ENCODE measurements around the gene IRF9.

Gene IRF9

DNA sequence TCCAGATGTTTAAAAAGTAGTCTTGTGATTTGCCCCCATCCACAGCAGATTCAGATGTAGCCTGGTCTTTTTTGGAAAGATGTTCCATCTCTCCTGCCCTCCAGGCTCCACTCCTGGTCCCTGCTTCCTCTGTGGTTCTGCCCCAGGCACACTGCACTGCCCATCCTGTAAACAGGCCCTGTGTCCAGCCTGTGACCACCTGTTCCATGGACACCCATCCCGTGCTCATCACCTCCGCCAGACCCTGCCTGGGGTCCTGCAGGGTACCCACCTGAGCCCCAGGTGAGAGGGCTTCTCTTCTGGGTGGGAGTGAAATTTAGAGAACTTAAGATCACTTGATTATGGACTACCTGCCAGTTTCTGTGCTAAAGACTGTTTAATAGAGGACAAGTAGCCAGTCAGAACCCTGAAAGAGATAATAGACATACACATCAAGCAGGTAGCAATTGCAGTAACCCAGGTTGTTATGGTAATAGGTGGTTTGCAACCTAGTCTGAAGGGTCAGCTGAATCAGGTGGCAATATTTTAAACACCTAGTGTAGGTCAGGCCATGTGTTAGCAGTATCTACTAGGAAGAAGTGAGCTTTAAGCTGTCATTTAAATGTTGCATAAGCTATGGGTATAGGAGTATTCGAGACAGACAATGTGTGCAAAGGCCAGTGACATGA, 11.6 kb upstream of the IRF9 start:
- DNase-seq (ENCODE audit: low read depth), result no peak

DNA sequence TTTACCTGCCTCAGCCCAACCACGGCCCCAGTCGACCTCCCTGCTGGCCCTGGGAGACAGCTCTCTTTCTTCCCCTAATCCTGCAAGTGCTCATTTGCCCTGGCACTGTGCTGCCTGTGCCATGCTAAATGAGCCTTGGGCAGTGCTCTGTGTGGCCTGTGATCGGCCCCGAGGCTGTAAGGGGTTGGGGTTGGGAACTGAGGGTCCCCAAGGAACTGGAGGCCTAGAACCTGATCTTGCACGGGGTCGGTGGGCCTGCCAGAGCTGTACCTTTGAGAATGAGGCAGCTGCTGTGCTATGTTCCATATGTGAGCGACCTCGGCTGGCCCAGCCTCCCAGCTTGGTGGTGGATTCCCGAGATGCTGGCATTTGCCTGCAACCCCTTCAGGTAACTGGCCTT, 11.0 kb upstream of the IRF9 start:
- DNase-seq (ENCODE audit: low read depth), result no peak

DNA sequence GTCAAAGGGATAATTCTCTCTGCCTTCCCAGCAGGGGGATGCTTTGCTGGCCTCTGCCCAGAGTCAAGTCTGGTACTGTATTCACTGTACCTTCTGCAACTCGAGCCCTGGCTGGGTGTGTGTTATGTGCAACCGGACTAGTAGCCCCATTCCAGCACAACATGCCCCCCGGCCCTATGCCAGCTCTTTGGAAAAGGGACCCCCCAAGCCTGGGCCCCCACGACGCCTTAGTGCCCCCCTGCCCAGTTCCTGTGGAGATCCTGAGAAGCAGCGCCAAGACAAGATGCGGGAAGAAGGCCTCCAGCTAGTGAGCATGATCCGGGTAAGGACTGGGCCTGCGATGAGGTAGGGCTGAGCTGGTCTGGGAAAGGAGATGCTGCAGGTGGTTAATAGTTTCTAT, 10.5 kb upstream of the IRF9 start:
- no peak for DNase-seq (ENCODE audit: low read depth)

DNA sequence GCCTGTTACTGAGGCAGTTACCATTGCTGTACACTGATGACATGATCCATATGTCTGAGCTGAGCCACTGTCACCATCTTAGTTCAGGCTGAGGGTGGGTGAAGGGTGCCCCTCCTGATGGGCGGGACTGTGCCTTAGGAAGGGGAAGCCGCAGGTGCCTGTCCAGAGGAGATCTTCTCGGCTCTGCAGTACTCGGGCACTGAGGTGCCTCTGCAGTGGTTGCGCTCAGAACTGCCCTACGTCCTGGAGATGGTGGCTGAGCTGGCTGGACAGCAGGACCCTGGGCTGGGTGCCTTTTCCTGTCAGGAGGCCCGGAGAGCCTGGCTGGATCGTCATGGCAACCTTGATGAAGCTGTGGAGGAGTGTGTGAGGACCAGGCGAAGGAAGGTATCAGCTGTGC, 10.1 kb upstream of the IRF9 start:
- no peak for DNase-seq (ENCODE audit: low read depth)

DNA sequence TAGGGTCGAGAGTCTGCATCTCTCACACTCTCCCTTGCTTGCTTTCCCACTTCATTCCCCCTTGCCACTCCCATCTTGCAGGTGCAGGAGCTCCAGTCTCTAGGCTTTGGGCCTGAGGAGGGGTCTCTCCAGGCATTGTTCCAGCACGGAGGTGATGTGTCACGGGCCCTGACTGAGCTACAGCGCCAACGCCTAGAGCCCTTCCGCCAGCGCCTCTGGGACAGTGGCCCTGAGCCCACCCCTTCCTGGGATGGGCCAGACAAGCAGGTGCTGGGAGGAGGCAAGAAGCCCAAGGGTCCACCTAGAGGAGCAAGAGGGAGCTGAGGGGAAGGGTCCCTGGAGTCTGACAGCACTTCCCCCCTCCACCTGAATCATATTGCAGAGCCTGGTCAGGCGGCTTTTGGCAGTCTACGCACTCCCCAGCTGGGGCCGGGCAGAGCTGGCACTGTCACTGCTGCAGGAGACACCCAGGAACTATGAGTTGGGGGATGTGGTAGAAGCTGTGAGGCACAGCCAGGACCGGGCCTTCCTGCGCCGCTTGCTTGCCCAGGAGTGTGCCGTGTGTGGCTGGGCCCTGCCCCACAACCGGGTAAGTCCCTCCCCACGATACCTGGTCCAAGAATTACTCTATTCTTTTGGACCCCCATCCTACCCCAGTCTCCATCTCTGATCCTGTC, 9.5 kb upstream of the IRF9 start:
- DNase-seq (ENCODE audit: low read depth), result no peak

DNA sequence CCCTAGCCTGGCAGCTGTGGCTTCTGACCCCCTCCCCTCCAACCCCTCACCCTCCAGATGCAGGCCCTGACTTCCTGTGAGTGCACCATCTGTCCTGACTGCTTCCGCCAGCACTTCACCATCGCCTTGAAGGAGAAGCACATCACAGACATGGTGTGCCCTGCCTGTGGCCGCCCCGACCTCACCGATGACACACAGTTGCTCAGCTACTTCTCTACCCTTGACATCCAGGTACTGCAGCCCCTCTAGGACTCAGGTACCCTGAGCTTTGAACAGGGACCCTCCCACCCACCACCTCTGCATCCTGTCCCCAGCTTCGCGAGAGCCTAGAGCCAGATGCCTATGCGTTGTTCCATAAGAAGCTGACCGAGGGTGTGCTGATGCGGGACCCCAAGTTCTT, 6.0 kb upstream of the IRF9 start:
- DNase-seq (ENCODE audit: low read depth), result no peak

DNA sequence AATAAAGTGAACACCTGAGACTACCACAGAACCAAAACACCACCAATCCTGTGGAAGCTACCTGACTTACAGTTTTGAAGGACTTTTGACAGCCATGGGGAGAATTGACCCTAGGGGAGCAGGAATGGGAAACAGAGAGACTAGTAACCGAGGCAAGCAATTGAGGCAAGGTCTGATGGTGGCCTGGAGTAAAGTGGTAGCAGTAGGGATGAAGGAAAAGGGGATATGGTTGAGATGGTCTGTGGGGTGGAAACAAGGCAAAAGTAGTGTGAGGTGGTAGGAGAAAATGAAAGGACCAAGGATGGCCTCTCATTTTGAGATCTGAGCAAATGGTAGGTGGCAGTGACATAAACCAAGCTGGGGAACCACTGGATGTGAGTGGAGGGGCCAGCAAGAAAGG, 4.2 kb upstream of the IRF9 start:
- DNase-seq (ENCODE audit: low read depth), result no peak

DNA sequence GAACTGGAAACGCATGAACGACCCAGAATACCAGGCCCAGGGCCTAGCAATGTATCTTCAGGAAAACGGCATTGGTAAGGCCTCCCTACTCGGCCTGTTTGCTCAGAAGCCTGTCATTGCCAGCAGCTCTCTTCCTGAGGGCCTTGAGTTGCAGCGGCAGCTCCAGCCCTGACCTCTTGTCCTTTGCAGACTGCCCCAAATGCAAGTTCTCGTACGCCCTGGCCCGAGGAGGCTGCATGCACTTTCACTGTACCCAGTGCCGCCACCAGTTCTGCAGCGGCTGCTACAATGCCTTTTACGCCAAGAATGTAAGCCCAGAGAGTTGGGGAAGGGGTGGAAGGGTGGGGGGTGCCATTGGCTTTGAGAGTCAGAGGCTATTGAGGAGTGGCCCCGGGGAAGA, 3.7 kb upstream of the IRF9 start:
- DNase-seq (ENCODE audit: low read depth), result no peak

DNA sequence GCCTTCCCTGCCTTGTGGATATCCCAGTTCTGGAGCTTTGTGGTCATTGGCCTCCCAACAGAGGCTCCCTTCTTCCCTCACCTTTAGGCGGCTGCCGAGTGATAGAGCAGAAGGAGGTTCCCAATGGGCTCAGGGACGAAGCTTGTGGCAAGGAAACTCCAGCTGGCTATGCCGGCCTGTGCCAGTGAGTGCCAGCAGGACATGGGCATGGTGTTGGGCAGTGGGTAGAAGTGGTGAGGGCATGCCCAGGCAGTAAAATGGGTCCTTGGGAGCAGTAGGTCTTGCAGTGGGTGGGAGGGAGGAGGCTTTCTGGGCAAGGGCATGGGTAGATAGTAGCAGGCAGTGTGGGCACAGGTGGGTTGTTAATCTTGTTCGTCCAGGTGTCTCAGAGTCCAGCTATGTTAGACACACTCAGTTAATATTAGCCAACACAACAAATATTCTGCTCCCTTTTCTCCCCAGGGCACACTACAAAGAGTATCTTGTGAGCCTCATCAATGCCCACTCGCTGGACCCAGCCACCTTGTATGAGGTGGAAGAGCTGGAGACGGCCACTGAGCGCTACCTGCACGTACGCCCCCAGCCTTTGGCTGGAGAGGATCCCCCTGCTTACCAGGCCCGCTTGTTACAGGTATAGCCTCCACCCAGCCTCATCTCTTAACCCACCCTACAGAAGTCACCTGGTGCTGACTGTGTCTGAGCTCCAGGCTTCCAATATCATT, 1.1 kb upstream of the IRF9 start:
- DNase-seq (ENCODE audit: low read depth), result no peak

DNA sequence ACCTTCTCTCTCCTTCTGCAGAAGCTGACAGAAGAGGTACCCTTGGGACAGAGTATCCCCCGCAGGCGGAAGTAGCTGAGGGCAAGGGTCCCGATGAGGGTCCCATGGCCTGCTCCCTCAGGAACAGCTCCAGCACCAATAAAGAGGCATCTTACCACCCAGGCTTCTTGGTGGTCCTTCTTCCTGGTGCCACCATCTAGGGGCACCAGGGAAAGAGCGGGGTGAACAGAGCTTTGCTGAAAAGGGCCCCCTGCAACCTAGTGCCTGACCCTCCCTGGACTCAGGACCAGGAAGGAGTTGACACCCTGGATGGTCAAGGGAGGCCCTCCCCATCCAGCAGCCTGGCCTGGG, 591 bp upstream of the IRF9 start:
- no peak for DNase-seq (ENCODE audit: low read depth)

DNA sequence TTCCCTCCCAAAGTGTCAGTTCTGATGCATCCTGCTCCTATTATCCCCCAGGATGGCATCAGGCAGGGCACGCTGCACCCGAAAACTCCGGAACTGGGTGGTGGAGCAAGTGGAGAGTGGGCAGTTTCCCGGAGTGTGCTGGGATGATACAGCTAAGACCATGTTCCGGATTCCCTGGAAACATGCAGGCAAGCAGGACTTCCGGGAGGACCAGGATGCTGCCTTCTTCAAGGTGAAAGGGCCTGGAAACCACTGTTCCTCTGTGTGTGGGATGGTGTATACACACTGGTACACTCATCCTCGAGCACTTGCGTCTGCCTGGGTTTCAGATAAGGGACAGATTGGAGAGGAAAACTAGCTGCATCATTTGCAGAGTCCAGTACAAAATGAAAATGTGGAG, 1.0 kb downstream of the IRF9 start:
- DNase-seq (ENCODE audit: low read depth), result no peak

DNA sequence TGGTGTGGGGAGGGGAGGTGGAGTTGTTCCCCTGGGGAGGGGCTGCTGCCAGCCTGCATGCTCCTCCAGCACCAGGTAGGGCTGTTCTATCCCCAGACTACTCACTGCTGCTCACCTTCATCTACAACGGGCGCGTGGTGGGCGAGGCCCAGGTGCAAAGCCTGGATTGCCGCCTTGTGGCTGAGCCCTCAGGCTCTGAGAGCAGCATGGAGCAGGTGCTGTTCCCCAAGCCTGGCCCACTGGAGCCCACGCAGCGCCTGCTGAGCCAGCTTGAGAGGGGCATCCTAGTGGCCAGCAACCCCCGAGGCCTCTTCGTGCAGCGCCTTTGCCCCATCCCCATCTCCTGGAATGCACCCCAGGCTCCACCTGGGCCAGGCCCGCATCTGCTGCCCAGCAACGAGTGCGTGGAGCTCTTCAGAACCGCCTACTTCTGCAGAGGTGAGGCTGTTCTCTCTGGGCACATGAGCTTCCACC, 3.5 kb downstream of the IRF9 start:
- DNase-seq (ENCODE audit: low read depth), result no peak

DNA sequence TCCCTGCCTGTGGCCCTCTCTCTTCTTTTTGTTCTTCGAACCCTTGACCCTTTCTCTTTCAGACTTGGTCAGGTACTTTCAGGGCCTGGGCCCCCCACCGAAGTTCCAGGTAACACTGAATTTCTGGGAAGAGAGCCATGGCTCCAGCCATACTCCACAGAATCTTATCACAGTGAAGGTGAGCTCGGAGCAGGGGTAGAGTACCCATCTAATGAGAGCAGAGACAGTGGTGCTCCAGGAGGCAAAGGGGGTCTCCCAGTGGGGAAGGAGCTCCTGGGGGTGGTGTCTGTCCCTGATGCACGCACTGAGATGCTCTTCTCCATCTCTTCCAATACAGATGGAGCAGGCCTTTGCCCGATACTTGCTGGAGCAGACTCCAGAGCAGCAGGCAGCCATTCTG, 4.7 kb downstream of the IRF9 start:
- DNase-seq (ENCODE audit: low read depth), result no peak

DNA sequence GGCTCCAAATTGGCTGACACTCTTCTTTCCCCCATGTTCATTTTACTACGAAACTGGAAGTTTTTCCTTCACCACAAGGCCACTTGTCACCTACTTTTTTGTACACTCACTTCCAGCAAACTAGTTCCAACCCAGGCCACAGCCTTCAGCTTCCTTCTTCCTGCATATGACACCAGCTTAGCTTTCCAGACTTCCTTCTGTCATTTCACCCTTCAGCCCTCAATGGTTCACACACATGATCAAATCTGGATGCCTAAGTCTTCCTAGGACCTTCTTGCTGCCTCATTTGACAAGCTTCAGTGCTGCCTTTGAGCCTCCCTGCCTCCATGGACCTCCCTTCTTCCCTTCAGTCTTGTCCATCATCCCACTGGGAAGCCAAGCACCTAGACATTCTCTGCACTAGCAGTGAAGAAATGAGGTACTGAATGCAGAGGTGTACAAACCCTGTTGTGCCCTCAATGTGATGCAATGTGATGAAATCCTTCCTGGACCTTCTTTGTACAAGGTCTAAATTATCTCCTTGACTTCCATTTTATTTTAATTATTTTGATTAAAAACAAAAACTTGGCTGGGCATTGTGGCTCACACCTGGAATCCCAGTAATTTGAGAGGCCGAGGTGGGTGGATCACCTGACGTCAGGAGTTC, 6.5 kb downstream of the IRF9 start:
- DNase-seq (ENCODE audit: low read depth), result no peak

DNA sequence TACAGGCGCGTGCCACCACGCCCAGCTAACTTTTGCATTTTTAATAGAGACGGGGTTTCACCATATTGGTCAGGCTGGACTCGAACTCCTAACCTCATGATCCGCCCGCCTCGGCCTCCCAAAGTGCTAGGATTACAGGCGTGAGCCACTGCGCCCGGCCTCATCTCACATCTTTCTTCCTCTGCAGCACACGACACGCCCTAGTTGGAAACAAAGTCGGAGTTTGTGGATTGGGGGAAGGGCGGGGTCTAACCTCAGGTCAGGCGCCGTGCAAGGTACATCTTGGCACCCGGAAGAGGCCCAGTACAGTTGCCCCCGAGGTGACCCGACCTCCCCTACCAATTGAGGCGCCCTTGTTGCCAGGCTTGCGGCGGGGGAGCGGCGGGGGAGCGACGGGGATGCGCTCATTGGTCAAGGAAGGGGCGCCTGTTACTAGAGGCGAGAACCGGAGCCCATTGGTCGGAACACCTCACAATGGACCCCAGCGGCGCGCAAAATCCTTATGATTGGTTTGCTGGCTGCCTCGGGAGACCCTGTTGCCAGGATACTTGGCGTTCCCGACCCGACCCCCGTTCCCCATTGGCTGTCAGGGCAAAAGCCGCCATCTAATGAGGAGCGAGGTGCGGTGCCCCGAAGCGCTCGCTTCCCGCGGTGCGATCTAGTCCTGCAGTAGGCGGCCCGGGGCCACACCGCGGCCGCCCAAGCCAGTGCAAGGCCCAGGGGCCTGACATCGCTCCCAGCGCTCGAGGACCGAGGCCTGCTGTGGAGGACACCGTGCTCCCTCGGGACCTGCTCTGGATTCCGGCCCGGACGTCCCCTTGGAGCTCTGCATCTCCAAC, 10.6 kb downstream of the IRF9 start, which contains the start of gene REC8:
REC8 (plus strand) TSS at position 659 of the 839 bp plus-strand sequence. CDS start 473 bp downstream, outside the sequence.
- DNase-seq (ENCODE audit: low read depth), result peak; percentile 49

DNA sequence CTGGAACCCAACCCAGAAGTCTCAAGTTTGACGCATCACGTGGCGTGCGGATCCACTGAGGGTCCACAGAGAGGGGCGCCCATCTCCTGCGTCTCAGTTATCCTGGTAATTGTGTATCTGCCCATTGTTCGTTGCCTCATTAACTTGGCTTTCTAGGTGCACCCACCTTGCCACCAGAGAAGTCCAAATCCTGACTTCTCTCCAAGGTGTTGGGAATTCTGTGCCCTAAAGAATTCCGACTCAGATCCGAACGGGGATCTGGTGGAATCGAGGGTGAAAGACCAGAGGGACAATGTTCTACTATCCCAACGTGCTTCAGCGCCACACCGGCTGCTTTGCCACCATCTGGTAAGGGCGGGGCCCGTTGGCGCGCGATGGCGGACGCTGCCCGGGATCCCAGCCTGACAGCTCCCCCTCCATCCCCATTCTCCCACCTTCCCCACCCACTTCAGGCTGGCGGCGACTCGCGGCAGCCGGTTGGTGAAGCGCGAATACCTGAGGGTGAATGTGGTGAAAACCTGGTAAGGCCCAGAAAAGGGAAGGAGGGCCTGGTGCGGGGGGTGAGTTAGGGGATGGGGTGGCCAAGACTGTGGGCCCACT, 11.3 kb downstream of the IRF9 start:
- DNase-seq (ENCODE audit: low read depth), result no peak

DNA sequence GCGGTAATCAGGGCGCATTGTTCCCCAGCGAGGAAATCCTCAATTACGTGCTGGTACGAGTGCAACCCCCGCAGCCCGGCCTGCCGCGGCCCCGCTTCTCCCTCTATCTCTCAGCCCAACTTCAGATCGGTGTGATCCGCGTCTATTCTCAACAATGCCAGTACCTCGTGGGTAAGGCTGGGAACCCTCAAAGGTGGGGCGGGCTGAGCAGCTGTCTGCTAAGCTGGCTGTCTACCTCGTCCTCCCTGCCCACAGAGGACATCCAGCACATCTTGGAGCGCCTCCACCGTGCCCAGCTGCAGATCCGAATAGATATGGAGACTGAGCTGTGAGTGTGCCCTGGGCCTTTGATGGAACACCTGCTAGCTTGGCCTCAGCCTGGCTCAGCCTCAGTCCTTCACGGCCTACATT, 11.8 kb downstream of the IRF9 start:
- DNase-seq (ENCODE audit: low read depth), result no peak

DNA sequence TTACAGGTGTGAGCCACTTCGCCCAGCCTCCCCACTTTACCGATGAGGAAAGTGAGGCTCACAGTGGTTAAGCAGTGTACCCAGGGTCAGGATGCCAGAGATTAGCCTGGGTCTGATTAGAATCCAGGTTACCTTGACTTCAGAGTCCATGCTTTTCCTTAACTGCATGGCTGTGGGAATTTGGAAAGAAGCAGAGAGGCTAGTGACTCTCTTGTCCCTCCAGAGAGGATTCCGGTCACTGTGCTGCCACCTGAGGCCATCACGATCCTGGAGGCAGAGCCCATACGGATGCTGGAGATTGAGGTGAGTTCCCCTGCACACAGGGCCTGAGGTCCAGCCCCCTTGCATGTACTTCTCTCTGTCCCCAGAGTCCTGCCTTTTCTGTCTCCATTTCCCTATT, 15.5 kb downstream of the IRF9 start:
- DNase-seq (ENCODE audit: low read depth), result no peak

DNA sequence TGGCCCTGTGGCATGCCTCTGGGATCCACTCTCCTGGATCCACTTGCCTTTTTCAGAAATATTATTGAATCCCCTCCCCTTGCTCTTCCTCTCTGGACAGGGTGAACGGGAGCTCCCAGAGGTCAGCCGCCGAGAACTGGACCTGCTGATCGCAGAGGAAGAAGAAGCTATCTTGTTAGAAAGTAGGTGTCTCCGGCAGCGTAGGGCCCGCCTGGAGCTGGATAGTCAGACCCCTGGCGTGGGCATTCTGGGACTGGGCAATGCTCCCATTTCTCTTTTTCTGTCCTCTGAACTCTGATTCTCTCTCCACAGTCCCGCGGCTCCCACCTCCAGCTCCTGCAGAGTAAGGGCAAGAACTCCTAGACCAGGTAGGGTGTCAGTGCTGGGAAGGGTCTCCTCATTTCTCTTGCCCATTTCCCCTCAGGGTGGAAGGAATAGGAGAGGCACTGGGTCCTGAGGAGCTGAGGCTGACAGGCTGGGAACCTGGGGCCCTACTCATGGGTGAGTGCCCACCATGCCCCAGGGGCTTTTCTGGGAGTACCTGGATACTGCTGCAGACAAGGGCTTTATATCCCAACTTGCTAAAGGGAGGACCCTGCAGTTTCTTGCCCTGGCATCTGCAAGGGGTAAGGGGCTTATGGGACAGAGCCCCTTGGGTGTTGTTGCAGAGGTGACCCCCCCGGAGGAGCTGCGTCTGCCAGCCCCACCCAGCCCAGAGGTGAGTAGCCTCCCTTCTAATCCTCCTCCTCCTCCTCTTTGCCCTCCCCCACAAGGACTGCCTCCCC, 16.2 kb downstream of the IRF9 start:
- DNase-seq (ENCODE audit: low read depth), result no peak

DNA sequence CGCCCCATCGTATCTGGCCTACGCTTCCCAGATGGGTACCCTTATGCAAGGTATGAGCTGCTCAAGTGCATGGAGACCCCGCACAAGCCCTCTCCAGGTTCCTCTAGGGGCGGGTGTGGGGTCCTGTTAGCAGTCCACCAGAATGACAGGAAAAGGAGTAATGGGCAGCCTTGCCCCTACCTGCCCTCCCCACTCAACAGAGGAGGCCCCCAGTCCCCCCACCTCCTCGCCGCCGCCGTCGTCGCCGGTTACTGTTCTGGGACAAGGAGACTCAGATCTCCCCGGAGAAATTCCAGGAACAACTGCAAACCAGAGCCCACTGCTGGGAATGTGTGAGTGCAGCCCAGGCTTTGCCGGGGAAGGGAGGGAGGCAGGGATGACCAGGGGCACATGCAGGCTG, 16.8 kb downstream of the IRF9 start:
- no peak for DNase-seq (ENCODE audit: low read depth)
